OCI-M2 (cell line): ENCODE measurements around the gene PLD4.
"Not testable (repeated sequence)": the region's sequence is repeated elsewhere in the genome, so short reads cannot be mapped to it uniquely, and the experiment has no call there.

Source experiments
- DNase-seq: peaks from one replicate; lab custom pipeline; 2025; ENCODE audit not compliant: unreplicated experiment; lab: John Stamatoyannopoulos, UW

Gene PLD4

GRCh38 chr14:104885973-104886689 is 38.5 kb upstream of the PLD4 start:
- DNase-seq: no peak

GRCh38 chr14:104886690-104887622 is 37.7 kb upstream of the PLD4 start:
- no peak for DNase-seq

- DNase-seq: no peak
These were observed 36.8 kb upstream of the PLD4 start for GRCh38 chr14:104887623-104888488.

- DNase-seq: no peak
These were observed 35.9 kb upstream of the PLD4 start for GRCh38 chr14:104888489-104889374.

- DNase-seq: no peak
These were observed 35.3 kb upstream of the PLD4 start for GRCh38 chr14:104889375-104889757.

- not testable (repeated sequence) for DNase-seq
These were observed 34.4 kb upstream of the PLD4 start for GRCh38 chr14:104890292-104890691.

- DNase-seq: no peak
These were observed 33.5 kb upstream of the PLD4 start for GRCh38 chr14:104891121-104891551.

GRCh38 chr14:104891664-104892530 is 32.8 kb upstream of the PLD4 start:
- DNase-seq: no peak

- no peak for DNase-seq
These were observed 31.9 kb upstream of the PLD4 start for GRCh38 chr14:104892531-104893434.

GRCh38 chr14:104893435-104894207 is 31.1 kb upstream of the PLD4 start:
- no peak for DNase-seq

GRCh38 chr14:104894331-104895206 is 30.1 kb upstream of the PLD4 start:
- no peak for DNase-seq

- DNase-seq: no peak
These were observed 29.4 kb upstream of the PLD4 start for GRCh38 chr14:104895207-104895785.

GRCh38 chr14:104895786-104896661 is 28.7 kb upstream of the PLD4 start:
- no peak for DNase-seq

GRCh38 chr14:104897330-104898194 is 27.1 kb upstream of the PLD4 start:
- DNase-seq: no peak
